Dedifferentiated amniotic fluid mesenchymal stem cell (primary cell): ENCODE measurements around the gene CPLX1.
"Not testable (repeated sequence)": the region's sequence is repeated elsewhere in the genome, so short reads cannot be mapped to it uniquely, and the experiment has no call there.

ENCODE experiments used
- DNase-seq: peaks from one replicate; pipeline ENCODE4 v3.0.0-alpha.2; 2016; ENCODE audit errors: extremely low spot score

CPLX1 gene

GRCh38 chr4:757111-757510 lies 68.8 kb downstream of the CPLX1 start:
- no peak for DNase-seq

GRCh38 chr4:754221-755120 lies 71.5 kb downstream of the CPLX1 start:
- no peak for DNase-seq

- DNase-seq = not testable (repeated sequence)
These were observed 72.7 kb downstream of the CPLX1 start for GRCh38 chr4:753186-753585.

- DNase-seq = no peak
These were observed 73.6 kb downstream of the CPLX1 start for GRCh38 chr4:752196-752861.

GRCh38 chr4:751676-752075 lies 74.3 kb downstream of the CPLX1 start:
- no peak for DNase-seq

- no peak for DNase-seq
These were observed 75.9 kb downstream of the CPLX1 start for GRCh38 chr4:749698-750666.

- DNase-seq = no peak
These were observed 77.5 kb downstream of the CPLX1 start for GRCh38 chr4:748461-748860.

GRCh38 chr4:747546-748170 lies 78.3 kb downstream of the CPLX1 start:
- no peak for DNase-seq

- DNase-seq = no peak
These were observed 81.6 kb downstream of the CPLX1 start for GRCh38 chr4:744212-744841.

- no peak for DNase-seq
These were observed 82.3 kb downstream of the CPLX1 start for GRCh38 chr4:743463-744211.

GRCh38 chr4:742742-743311 lies 83.1 kb downstream of the CPLX1 start:
- DNase-seq = no peak

GRCh38 chr4:742096-742741 lies 83.7 kb downstream of the CPLX1 start:
- DNase-seq = no peak

- no peak for DNase-seq
These were observed 85.2 kb downstream of the CPLX1 start for GRCh38 chr4:740656-741282.

GRCh38 chr4:740011-740410 lies 85.9 kb downstream of the CPLX1 start:
- DNase-seq = no peak

- DNase-seq = no peak
These were observed 86.4 kb downstream of the CPLX1 start for GRCh38 chr4:739569-739968.

- DNase-seq = no peak
These were observed 87.1 kb downstream of the CPLX1 start for GRCh38 chr4:738781-739280.

GRCh38 chr4:736561-736960 lies 89.4 kb downstream of the CPLX1 start:
- not testable (repeated sequence) for DNase-seq

- no peak for DNase-seq
These were observed 90.3 kb downstream of the CPLX1 start for GRCh38 chr4:735583-735982.
